HG02970 (cell line): ENCODE data around the gene PAX7.
"Not testable (repeated sequence)": the region's sequence is repeated elsewhere in the genome, so short reads cannot be mapped to it uniquely, and the experiment has no call there.

Source experiments
- ATAC-seq: cut with Tn5 transposase; IDR thresholded peaks from one replicate; pipeline ENCODE4 v1.9.1; 2021; ENCODE audit warnings: mild to moderate bottlenecking, moderate library complexity, moderate number of reproducible peaks; ENCODE audit not compliant: unreplicated experiment, low FRiP score

PAX7 gene

DNA sequence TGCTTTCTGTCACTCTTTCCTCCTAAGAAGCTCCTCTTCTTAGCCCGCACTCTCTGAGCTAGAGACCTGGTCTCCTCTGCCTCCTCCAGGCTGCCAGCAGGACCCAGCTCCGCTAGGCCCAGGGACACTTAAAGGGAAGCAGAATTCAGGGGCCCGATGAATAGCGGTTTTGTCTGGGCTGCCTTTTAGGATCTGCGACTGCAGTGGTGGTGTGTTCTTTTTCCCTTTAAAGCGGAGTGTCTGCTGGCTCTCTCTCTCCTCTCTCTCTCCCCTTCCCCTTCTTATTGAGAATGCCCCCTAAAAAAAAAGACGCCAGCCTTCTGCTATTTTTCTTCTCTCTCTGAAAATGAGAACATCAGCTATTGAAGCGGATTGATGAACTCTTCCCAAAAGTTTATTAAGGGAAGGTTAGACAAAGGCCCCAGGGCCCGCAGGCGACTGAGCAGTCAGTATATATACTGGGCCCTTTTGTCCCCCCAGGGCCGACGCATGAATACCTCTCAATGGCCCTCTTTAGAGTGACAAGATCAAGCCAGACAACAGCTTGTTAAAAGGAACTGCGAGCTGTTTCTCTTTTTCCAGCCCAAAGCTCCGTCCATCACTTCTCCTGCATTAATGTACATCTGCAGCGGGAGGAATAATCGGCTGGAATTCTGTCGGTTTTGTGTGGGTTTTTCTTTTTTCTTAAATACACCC, 27.0 kb downstream of the PAX7 start:
- no peak for ATAC-seq

DNA sequence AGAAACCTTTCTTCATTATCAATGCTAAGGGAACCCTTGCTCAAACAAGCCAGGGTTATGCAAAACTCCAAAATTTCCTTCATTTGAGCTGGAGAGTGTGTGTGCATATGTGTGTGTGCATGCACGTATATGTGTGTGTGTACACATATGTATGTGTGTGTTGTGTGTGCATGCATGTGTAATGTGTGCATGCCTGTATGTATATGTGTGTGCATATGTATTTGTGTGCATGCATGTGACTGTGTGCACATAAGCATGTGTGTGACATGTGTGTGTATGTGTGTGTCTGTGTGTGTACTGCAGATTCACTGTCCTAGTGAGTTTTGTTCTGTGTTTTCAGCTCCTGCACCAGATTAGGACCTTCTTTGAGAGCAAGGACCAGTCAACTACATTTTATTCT, 28.2 kb downstream of the PAX7 start:
- ATAC-seq = no peak

DNA sequence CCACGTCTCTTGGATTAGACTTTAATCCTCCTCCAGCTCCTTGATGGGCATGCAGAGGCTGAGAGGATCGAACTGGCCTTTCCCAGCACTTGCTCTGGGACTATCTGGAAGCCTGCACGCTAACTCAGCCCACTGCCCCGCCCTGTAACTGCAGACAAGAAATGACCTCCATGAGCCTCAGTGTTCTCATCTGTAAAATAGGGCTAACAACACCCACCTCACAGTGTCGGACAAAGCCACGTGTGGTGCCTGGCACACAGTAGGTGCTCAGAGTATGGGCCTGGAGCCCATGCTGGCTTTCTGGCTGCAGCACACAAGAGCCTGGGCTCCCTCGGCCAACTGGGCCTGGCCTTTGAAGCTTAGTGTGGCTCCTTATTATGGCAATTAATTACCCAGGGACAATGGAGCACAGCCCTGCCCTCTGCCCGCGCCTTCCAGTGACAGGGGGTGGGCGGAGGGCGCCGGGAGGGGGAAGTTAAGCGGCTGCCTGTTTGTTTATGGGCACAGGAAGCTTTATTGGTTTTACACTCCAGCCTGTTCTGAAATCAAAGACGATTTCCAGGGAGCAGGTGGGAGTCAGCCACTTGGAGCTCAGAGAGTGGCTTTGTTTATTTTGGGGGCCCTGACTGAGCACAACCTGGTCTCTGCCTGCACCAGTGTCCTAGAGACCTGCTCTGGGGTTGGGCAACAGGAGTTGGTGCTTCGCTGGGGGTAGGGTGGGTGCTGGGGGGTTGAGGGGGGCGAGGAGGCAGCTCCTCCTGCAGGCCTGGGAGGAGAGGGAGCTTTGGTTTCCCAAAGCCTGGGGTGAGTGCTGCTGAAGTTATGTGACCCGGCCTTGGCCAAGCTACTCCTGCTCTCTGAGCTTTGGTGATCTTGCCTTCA, 31.0 kb downstream of the PAX7 start:
- no peak for ATAC-seq

DNA sequence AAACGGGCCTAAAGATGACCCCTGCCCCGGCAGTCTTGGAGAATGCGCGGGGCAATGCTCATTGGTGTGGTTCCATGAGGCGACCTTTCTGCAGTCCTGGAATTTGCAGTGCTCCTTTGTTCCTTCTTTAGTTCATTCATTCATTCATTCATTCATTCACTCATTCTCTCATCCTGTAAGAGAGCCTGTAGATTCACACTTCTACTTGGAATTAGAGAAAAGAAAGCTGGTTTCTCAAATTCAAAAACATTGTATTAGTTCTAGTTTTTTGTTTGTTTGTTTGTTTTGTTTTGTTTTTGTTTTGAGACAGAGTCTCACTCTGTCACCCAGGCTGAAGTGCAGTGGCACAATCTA, 31.6 kb downstream of the PAX7 start:
- no peak for ATAC-seq

DNA sequence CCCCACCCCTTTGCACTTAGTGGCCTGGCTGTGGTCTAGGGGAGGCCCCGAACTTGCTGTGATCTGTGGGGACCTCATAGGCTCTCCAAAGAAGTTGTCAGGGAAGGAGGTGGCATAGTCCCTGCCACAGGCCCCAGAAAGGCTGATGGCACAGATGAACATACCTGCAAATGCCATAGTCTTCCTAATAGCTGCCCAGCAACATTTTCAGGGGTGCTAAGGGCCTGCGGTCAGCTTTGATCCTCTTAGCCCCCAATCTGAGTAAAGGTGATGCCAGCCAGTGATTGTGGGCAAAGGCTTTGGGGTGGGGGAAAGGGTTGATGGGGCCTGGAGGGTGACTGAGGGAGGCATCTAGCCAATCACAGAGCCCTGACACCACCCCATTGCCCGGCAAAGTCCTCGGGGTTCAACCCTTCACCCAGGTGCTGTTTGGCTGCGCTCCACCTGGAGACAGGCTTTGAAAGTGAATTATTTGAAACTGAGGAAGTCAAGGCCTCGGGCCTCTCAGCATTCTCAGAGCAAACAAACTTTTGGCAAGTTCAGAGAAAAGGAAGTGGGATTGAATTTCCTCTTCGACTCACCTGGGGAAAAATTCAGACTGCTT, 35.8 kb downstream of the PAX7 start:
- ATAC-seq = no peak

DNA sequence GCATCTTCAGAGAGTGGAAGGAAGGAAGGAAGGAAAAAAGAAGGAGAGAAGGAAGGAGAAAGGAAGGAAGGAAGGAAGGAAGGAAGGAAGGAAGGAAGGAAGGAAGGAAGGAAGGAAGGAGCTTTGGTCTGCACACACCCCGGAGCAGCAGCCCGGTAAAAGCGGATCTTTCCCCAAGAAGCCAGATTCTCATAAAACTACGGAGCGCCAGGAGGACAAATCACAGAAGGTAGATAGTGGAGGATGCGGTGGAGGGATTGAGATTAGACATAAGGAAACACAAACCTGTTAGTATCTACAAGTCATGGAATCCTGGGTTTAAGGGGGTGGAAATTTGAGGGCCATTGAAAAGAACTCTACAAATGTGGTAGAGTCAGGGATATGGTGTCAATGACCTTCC, 36.7 kb downstream of the PAX7 start:
- ATAC-seq = no peak

DNA sequence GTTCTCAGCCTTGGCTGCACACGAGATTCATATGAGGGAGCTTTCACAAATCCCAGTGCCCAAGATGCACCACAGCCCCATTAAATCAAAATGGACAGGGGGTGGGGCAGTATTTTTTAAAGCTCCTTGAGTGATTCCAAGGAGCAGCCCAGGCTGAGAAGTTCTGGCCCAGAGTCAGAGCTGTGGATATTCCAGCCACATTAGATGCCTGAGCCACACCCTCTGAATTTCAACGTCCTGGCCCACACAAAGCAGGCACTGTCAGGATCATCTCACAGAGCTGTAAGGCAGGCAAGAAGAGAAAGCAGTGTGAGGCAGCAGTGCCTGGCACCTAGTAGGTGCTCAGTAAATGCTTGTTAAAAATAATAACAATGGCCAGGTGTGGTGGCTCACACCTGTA, 37.4 kb downstream of the PAX7 start:
- no peak for ATAC-seq

DNA sequence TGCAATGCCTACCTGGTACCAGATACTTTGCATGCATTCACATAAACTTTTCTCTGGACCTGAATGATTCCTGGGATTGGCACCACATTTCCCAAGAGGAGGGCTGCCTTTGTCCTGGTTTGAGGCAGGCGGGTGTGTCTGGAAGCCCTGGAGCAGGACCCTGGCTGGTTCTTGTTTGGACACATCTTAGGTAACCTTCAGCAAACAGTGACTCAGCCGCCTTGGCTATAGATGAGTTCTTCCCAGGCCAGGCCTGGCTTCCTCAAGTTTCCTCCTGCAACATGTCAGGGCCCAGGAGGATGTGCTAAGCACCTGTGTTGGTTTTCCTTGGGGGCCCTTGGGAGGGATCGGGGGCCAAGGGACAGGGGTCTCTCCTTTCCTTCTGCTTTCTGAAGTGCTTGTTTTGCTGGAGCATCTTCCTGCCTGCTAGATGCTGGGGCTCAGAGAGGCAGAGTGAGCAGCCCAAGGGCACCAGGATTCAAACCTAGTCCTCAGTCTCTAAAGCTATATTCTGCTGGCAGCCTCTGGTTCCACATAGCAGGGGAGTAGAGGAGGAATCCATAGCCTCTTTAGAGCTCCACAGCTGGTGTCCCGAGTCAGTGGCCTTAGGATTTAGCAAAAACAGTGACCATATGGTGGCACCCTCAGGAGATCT, 38.2 kb downstream of the PAX7 start:
- no peak for ATAC-seq

DNA sequence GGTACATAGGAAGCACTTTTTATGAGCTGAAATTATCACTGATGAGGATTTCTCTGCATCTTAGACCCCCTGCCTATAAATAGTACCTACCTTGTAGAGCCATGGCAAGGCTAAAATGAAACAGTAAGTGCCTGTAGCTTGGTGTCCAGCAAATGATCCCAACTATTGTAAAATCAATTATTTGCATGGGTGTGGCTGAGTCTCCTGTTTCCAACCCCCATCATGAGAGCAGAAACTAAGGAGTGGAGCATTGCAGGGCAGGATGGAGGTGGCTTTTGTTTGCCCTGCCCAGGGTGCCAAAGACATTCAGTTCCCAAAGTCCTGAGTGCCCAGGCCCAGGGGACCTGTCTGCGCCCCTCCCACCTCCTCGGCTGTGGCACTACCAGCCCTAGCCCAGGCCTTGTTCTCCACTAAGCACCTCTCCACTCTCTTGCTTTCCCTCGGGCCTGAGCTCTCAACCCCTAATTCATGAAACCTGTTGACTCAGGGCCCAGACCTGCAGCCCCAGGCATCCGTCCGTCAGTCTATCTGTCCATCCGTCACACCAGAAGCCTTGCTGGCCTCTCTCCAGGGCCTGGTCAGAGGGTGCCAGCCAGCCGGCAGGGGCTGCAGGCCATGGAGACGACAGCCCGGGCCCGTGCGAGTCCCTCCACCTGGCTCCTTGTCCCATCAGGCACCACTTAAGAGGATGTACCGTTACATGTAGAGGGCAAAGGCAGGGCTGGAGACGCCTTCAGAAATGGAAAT, 39.6 kb downstream of the PAX7 start:
- no peak for ATAC-seq

DNA sequence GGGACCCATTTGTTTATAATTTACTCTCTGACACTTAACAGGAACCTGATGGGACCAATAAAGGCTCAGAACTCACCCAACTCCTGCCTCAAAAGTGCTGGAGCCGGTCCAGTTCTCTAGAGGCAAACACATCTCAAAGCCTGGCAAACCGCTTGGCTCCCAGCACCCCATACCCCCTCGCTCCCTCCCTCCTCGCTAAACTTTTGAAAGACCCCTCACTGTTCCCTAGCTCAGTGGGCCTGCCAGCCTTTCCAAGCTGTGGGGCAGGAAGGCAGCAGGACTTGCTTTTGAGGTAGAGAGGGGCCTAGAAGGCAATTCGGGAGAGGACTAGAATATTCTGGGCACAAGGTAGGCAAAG, 40.2 kb downstream of the PAX7 start:
- ATAC-seq = no peak

DNA sequence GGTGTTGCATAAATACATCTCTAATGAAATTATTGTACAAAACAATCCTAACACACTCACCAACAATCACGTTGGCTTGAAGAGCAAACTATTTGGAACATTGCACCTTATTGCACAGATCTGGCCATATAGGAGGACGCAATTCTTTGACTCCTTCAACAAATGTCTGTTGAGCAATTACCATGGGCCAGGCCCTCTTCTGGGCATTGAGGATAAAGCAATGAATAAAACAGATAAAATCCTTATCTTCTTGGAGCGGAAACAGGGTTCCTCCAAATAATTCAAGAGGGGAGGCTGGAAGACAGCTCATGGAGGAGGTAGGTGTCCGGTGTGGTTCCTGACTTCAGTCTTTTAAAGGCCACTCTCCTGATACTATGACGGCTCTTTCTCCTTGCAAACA, 43.3 kb downstream of the PAX7 start:
- ATAC-seq = no peak

DNA sequence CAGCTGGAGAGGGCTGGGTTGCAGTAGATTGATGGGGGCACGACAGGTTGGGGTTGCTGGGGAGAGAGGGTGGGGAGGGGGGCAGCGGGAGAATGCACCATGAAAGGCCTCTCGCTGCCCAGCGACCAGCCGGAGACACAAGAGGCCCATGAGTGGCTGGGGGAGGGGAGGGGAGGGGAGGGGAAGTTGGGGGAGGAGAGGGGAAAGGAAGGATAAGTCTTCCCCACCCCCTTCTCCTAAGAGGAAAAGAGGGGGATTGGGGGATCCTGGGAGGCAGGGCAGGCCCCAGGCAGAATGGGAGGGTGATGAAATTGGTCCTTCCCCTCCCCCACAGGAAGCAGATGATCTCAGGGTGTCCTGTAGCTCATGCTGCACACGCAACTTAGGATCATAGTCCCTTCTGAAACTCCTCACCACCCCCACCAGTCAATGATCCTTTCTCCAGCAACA, 45.7 kb downstream of the PAX7 start:
- no peak for ATAC-seq

DNA sequence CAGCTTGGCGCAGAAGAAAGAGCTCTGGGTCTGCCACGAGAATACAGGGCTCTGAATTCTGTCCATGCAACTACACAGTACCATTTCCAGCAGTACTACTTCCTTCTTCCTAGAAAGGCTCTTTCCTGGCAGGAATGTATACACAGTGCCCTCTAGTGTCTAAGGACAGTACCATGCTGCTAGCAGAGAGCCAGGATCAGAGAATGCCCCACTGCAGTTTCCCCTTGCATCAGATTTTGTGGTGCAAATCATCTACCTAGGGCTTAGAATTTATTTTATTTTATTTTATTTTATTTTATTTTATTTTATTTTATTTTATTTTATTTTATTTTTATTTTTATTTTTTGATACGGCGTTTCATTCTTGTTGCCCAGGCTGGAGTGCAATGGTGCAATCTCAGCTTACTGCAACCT, 50.8 kb downstream of the PAX7 start:
- no peak for ATAC-seq

DNA sequence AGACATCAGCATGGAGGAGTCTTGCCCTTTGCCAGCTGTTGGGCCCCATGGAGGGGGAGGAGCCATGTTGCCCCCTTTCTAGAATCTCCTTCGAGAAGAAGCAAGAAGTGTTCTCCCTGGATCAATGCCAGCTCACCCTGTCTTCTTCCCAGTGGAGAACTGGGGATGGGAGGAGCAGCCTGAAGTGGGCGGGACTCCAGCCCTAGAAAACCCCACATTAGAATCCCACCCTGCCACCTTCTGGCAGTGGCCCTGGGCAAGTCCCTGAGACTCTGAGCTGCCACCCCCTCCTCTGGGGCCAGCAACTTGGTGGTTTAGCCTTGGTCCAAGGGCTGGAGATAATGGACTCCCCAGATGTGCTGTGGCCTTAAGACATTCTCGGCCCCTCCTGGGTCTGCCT, 51.7 kb downstream of the PAX7 start:
- ATAC-seq = no peak

DNA sequence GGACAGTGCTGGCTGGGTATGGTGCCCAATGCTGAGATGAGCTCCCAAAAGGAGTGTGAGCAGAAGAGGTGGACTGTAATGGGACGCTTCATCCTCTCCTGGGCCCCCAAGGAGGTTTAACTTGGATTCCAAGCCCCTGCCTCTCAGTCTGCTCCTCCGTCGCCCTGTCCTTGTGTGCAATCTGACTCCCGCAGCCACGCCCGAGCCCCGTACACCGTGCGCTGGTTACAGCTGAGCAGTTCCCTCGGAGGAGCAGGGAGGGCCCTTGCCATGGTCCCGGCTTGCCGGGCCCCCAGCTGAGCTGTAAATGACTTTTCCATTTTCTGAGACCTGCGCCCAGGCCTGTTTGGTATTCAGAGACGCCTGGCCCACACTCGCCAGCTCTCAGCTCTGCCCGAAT, 53.7 kb downstream of the PAX7 start:
- no peak for ATAC-seq

DNA sequence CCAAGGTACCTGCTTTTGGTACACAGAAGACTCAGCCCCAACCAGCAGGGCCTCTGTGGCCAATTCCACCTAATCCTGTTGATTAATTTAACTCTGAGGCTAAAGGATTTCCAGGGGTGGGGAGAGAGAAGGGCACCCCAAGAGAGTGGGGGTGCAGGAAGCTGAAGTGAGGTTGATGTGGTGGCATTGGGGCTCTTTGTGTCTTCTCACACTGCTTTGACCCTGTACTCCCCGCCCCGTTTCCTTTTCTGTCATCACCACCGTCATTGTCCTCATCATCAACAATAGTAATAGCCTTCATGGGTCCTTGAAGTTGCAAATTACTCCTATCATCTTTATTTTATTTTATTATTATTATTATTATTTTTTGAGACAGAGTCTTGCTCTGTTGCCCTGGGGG, 55.9 kb downstream of the PAX7 start:
- no peak for ATAC-seq

DNA sequence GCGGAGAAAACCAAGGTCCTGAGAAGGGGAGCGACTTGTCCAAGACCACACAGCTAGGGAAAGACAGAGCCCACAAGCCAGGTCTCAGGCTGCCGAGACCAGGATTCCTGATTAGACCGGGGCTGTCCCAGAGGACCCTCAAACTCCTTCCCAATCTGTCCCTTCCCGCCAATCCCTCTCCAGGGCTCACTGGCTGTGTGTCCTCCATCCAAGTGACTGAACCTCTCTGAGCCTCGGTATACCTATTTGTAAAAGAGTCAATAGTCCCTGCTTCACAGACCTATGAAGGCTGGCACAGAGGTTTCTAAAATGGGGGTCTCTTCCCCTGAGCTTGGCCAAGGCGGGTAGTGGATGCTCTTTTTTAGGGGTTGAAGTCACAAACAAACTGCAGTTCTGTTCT, 56.6 kb downstream of the PAX7 start:
- ATAC-seq = no peak

DNA sequence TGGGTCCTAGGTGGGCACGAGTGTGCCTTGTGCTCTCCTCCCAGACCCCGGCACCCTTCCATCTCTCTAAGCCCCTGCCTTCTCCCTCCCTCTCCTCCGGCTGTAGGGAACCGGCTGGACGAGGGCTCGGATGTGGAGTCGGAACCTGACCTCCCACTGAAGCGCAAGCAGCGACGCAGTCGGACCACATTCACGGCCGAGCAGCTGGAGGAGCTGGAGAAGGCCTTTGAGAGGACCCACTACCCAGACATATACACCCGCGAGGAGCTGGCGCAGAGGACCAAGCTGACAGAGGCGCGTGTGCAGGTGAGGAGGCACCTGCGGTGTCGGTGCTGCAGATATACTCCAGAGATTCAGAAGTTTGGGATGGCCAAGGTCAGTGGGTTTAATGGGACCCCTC, 61.0 kb downstream of the PAX7 start:
- ATAC-seq = no peak

DNA sequence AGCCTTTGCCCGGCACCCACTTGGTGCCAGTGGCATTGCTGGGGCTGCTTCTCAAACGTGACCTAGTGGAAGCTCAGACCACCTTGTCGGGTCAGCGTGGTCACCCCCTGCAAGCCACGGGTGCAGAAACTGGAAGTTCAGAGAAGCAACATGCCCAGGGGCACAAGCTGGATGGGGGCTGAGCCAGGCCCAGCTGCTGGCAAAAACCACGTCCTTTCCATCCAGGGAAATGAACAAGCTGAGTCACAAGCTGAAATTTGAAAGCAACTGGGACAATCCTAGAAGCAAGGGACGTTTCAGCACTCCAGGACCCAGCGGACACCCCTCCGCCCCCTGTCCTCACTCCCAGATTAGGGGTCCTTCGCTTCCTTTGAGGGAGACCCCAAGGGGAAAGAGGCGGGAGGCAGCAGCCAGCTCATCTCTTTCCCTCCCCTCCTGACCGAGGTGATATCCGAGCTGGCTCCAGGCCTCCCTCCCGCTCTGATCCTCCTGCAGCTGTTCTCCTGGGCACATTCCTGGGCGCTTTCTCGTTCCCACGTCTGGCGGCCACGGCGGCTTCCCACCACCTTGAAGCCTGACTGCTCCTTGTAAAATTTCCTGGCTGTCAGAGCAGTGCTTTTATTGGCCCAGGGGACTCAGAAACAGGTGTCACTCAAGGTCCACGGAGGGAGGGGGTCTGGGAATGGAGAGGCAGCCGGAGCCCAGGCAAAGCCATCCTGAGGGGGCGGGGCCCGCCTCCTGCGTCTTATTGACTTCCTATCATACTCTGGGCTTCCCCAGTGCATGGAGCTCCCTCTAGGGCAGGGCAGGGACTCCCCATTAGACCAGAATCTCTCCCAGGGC, 62.8 kb downstream of the PAX7 start:
- no peak for ATAC-seq

DNA sequence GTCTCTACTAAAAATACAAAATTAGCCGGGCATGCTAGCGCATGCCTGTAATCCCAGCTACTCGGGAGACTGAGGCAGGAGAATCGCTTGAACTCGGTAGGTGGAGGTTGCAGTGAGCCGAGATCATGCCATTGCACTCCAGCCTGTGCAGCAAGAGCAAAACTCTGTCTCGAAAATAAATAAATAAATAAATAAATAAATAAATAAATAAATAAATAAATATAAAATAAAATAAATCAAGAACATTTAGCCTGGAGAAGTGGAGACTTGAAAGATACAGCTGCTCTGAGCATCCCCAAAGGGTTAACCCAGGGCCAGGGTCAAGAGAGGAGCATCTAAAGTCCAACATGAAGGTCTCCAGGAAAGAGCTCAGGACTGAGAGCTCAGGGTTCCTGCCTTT, 63.6 kb downstream of the PAX7 start:
- ATAC-seq = not testable (repeated sequence)
